Fibroblast of skin of abdomen (primary cell): ENCODE data around the gene TLK1.
A peak's percentile ranks its signal among the peaks of the same experiment; 100 is the strongest.
"Not testable (repeated sequence)": the region's sequence is repeated elsewhere in the genome, so short reads cannot be mapped to it uniquely, and the experiment has no call there.

Experiments
- DNase-seq: peaks from one replicate; pipeline ENCODE4 v3.0.0-alpha.2; 2013

The TLK1 gene

GRCh38 chr2:171169333-171169732 lies 8.6 kb upstream of the TLK1 start:
- no peak for DNase-seq

GRCh38 chr2:171167352-171167997 lies 6.8 kb upstream of the TLK1 start:
- no peak for DNase-seq

- DNase-seq: no peak
These were observed 5.8 kb upstream of the TLK1 start for GRCh38 chr2:171166328-171166983.

DNA sequence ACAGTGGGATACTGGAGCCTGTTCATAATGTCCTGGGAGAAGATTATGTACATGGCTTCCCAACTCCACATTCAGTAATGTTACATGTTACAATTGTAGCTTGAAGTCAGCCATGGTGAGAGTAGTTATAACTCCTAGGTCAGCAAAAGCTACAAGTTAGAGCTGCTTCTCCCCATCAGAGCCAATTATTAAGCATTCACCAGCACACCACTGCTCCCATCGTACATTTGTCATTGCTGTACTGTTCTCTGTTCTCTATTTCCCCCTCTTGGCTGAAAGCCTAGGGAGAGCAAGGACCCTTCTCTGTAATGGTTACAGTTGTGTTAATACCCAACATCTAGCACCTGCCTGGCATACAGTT lies 5.3 kb upstream of the TLK1 start:
- DNase-seq: no peak

GRCh38 chr2:171163261-171163660 lies 2.6 kb upstream of the TLK1 start:
- DNase-seq: no peak

DNA sequence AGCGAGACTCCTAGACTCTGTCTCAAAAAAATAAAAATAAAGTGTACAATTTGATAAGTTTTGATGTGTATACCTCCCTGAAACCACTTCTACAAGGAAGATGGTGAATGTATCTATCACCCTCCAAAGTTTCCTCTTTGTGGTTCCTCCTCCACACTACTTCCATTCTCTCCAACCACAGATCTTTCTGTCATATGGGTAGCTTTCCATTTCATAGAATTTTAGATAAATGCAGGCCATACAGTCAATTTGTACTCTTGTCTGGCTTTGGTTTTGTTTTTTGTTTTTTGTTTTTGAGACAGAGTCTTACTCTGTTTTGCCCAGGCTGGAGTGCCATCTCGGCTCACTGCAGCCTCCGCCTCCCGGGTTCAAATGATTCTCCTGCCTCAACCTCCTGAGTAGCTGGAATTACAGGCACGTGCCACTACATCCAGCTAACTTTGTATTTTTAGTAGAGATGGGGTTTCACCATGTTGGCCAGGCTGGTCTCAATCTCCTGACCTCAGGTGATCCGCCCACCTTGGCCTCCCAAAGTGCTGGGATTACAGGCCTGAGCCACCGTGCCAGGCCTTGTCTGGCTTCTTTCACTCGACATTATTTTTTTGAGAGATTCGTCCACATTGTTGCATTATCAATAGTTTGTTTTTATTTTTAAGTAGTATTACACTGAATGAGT lies 2.0 kb upstream of the TLK1 start:
- not testable (repeated sequence) for DNase-seq

DNA sequence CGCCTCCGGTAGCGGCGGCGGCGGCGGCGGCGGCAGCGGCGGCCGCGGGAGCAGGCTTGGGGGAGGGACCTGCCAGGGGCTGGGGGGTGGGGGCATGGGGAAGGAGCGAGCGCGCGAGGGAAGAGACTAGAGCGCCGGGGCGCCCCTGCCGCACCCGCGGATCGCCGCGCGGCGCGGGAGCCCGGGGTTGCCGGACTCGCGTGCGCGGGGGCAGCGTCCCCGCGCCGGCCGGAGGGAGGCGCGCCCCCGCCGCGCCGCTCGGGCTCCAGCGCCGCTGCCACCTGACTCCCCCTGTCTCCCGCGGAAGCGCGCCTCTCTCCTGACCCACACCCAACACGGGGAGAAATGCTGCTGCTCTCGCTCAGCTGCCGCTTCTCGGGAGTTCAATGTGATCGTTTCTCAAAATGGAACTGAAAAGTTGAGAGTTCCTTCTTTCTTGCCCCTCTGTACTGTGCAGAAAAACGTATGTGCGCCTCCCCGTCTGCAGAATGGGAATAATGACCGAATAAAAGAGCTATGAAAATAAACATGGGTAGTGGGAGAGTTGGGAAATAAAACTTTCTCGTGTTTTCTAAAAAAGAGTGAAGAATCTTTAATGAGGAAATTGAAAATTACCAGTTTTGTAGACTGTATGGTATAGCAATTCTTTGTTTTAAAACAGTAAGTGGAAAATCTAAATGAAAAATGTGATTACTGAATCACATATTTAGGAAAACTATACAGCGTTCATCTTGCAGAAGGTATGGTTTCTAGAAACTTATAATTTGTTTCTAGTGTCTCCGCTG lies 455 bp upstream of the TLK1 start:
- peak; percentile 56 for DNase-seq

- peak; percentile 64 for DNase-seq
These were observed 1.1 kb downstream of the TLK1 start for GRCh38 chr2:171159372-171160118.

DNA sequence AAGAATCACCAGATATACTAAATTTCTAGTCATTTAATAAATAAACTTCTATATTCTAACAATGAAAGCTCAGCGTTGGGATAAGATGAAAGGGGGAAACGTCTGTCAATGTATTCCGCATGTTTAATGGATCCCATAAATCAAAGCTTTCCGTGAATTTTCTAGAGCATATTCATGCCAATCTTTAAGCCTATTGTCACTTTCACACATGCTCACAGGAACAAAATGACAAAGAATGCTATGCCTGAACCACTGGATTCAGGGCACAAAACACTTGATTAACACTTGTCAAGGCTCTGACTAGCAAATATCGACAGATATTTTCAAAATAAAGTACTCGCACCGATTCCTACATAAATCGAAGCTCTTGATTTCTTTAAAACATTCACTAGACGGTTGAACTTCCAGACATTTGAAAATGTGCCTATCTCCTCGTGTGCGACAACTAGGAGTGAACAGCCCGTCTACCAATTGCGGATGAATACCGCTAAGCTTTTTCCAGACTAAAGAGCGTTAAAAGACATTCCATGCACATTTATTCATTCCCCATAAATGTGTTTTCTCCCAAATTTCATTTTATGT lies 1.8 kb downstream of the TLK1 start:
- no peak for DNase-seq

- DNase-seq: no peak
These were observed 2.5 kb downstream of the TLK1 start for GRCh38 chr2:171158036-171158789.

GRCh38 chr2:171157109-171157500 lies 3.6 kb downstream of the TLK1 start:
- no peak for DNase-seq

- DNase-seq: no peak
These were observed 6.3 kb downstream of the TLK1 start for GRCh38 chr2:171154348-171154747.

GRCh38 chr2:171150694-171151285 lies 9.9 kb downstream of the TLK1 start:
- no peak for DNase-seq

DNA sequence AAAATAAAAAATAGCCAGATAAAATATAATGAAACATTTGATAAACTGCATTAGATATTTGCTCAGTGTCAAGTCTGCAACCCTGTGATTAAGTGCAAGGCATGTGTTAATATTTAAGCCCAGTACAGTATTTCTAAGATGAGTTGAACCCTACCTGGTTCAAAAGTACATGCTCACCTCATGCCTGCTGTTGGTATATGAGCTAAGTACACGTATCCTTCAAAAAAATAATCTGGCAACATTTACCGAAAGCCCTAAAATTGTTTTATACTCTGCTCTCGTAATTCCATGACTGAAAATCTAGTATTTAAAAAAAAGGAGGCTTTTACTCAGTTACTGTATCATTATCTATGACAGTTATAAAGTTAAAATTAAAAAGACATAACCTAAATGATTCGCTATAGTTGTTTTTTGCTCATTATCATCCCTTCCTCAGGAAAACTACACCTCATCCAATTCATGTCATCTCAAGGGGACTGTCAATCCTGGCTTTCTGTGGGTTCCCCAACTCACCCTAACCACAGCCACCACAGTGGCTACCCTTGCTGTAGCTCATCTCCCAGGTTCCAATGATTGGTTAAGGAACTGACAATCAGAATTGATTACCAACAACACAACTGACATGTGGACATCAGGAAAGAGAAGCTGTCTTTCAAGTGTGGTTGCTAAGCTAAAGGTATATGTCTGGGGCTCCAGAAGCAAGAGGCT lies 10.6 kb downstream of the TLK1 start:
- DNase-seq: no peak

- DNase-seq: no peak
These were observed 11.3 kb downstream of the TLK1 start for GRCh38 chr2:171149171-171149938.

- no peak for DNase-seq
These were observed 13.6 kb downstream of the TLK1 start for GRCh38 chr2:171147081-171147480.

- DNase-seq: no peak
These were observed 14.1 kb downstream of the TLK1 start for GRCh38 chr2:171146633-171147032.

GRCh38 chr2:171146071-171146470 lies 14.6 kb downstream of the TLK1 start:
- DNase-seq: no peak

- DNase-seq: no peak
These were observed 17.0 kb downstream of the TLK1 start for GRCh38 chr2:171143670-171144062.

DNA sequence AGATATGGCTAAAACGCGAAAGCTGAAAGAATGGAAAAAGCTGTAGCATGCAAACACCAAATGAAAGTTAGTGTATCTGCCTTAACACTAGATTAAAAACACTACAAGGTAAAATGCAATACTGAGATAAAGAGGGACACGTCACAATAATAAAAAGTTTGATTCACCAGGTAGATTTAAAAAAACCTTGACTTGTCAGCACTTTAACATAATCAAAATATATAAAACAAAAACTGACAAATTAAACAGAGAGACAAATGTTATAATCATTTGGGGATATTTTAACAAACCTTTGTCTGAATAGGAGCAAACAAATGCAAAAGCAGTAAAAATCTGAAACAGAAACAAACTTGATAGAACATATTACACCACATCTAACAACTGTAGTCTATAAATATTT lies 18.3 kb downstream of the TLK1 start:
- no peak for DNase-seq
